NCI-H345 treated with DMSO at 0.1 percent for 48 hours (cell line): ENCODE data around the gene CPNE2.
"Not testable (repeated sequence)": the region's sequence is repeated elsewhere in the genome, so short reads cannot be mapped to it uniquely, and the experiment has no call there.

Experiments used
- DNase-seq: peaks from one replicate; lab custom pipeline; 2025; ENCODE audit not compliant: unreplicated experiment; lab: John Stamatoyannopoulos, UW

CPNE2 gene

DNA sequence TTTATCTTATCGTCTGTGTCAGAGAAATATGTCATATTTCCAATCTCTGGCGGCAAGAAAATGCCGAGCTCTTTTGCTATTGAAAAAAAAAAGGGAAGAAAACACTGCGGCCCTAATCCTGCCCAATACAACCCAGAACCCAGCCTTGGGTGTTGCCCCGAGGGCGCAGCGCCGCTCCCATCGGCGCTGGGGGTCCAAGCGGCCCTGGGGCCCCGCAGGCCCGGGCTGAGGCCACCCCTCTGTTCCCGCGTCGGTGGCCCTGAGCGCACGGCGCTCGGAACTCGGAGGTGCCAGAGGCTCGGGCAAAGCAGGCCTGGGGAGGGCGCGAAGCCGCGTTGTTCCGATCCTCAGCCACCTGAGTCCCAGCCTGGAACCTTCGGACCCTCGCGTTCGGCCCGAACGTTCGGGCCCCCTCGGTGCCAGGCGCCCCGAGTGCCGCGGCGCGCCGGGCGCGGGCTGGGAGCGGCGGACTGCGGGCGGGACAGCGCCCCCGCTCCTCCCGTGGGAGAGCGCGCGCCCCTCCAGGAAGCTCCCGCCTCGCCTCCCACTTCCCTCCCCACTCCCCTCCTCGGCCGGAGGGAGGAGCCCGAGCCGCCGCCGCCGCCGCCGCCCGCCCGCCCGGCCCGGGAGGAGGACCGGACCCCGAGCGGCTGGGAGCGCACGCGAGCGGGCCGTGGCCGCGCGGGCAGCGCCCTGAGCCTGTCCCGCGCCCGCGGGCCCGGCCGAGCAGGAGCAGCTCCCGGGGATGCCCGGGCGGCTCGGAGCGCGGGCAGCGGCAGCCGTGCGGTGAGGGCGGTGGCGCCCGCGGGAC is at the start of gene CPNE2:
CPNE2 (plus strand) TSS at position 609 of the 811 bp plus-strand sequence. CDS start 18,160 bp downstream, outside the sequence.
- DNase-seq, result no peak

DNA sequence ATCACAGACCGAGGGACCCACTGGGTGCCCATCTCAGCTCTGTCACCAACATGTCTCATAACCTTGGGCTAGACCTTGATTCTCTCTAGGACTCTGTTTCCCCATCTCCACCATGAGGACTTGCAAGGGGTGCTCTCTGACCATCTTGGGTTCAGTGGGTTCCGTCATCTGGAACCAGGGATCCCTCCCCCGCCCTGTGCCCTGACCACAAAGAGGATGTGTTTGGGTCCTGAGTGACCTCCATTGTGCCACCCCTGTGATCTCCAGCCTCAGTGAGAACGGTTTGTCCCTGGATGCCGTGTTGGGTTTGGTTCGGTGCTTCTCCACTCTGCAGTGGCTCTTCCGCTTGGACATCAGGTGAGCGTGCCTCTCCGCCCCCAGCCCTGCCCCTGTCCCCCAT is 49.1 kb upstream of the CPNE2 start:
- no peak for DNase-seq

DNA sequence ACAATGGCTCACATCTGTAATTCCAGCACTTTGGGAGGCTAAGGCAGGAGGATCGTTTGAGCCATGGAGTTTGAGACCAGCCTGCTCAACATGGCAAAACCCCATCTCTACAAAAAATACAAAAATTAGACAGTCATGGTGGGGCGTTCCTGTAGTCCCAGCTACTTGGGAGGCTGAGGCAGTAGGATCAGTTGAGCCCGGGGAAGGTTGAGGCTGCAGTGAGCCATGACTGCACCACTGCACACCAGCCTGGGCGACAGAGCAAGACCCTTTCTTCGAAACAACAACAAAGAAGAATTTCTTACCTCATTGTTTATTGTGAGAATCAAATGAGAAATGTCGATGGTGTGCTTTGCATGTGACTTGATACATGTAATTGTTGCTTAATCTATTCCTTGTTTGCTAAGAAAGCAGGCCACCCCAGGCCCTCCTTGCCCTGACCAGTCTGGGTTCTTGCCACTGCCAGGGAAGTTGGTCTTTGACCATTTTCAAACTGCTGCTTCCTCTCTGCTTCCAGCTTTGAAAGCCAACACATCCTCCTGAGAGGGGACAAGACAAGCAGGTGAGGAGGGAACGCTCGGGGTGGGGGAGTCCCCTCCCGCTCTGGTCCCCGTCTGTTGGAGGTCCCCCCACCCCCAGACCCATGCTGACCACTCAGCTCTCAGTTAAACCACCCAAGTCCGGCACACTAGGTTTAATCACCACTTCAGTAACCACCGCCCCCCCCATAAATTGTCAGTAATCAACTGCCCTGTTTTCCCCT is 47.3 kb upstream of the CPNE2 start:
- no peak for DNase-seq

DNA sequence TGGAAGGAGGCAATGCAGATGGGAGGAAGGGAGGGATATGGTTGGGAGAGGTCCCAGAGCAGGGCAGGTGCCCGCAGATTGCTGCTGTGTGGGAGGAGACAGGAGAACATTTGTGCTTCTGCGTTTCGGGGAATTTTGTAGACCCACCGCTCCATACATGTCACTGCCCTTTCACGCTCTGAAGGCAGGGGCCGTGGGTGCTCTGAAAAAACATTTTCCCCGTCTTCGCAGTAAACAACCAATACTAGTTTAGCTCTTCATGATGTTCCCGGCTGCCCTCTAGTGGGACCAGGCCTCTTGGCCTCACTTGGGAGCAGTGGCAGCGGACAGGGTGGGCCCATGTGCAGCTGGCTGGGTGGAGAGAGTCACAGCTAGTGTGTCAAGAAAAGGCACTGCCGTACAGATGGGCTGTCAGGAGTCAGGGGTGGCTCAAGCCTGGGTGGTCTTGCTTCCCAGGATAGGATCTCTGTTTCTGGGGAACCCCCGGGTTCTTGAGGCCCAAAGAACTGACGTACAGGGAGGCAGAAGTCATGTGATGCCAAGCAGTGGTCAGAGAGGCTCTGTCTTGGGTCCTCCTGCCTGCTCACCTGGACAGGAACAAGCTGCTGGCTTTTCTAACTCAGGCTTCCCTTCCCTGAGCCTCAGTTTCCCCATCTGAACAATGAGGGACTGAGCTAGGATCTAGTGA is 46.5 kb upstream of the CPNE2 start:
- DNase-seq, result no peak

DNA sequence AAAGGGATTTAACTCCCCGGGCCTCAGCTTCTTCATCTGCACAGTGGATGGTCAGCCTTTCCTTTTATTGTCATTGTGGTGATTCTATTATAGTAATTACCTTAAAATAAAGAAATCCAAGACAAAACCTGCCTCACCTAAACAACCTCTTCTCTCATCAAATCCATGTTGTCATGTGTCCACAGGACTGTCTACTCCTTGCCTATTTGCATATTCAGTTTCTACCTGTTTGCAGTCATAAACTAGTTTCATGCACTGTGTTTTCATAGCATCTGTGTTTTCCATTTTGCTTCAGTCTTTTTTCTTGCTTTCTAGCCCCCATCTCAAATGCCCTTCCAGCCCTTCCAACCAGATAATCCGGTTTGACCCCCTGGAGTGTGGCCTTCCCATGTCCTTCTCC is 44.3 kb upstream of the CPNE2 start:
- DNase-seq, result no peak

DNA sequence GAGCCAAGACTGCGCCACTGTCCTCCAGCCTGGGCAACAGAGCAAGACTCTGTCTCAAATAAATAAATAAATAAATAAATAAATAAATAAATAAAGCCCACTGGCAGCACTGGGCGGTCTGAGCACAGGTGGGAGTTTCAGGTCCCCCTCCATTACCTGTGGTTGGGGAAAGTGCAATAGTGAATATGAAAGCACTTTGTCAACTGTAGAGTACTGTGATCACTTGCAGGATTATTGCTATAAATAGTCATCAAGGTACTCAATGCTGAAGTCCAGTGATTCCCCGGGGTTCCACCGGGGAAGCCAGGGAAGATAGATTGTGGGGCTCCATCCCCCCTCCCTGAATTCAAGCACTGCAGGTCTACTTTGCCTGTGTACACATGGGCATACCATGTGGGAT is 42.7 kb upstream of the CPNE2 start:
- no peak for DNase-seq

DNA sequence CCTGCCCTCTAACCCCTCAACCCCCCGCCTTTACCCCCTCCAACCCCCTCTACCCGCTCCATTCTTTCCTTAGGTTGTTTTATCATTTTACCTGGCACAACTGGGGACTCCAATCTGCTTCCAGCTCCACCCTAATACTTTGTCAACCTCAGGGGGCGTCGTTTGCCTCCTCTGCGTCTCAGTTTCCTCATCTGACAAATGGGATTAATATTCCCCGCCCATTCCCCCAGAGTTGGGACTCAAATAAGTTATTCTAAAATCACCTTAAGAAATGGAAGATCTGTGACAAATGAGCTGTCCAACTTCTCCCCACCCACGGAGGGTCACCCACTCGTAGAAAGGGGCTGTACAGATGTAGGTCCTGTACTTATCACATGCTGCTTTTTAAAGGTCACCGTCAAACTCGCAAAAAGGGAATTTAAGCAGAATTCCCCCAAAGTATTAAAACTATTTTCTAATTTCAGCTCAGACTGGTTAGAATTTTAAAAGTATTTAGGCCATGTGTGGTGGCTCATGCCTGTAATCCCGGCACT is 40.6 kb upstream of the CPNE2 start:
- DNase-seq, result no peak

DNA sequence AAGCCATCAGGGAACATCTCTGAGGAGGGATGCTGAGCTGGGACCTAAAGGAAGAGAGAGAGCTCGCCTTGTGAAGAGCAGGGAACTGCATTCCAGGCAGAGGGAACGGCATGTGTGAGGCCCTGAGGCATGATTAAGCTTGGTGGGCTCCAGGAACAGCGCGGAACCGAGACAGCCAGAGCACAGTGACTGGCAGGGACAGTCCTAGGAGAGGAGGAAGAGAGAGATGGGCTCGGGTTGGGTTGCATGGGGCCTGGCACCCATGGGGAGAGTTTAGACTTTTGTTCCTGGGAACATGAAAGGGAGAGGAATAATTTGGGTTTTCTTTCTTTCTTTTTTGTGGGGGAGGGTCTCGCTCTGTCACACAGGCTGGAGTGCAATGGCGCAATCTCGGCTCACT is 39.2 kb upstream of the CPNE2 start:
- DNase-seq, result no peak

DNA sequence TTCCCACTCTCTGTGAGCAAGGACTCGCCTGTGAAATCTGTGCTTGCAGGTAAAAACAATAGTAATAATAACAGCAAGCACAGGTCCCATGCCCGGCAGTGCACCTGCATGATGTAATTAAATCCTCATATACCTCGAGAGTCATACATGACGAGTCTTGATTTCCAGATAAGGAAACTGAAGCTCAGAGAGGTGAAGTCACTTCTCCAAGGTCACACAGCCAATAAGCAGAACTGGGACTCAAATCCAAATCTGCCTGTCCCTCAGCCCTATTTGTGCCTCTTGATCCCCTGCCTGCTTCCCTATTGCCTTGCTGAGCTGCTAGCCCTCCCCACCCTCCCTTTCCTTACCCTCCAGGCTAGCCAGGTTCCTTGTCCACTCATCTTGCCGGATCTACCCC is 38.0 kb upstream of the CPNE2 start:
- DNase-seq, result no peak

DNA sequence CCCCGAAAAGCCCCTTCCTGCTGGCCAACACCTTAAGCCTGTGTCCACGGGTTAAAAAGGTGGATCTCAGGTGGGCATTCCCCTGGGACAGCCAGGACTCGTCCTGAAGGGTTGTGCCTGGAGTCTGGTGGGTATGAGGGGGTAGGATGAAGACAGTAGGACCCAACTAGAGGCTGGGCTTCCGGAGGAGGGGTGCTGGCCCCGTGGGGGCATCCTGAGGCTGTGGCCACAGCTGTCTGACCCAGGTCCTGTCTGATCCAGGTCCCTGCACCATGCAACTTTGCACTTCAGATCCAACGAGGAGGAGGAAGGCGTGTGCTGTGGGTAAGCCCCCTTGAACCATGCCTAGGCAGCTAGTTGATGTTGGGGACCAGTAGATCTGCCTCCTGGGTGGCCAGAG is 37.6 kb upstream of the CPNE2 start:
- DNase-seq, result no peak

DNA sequence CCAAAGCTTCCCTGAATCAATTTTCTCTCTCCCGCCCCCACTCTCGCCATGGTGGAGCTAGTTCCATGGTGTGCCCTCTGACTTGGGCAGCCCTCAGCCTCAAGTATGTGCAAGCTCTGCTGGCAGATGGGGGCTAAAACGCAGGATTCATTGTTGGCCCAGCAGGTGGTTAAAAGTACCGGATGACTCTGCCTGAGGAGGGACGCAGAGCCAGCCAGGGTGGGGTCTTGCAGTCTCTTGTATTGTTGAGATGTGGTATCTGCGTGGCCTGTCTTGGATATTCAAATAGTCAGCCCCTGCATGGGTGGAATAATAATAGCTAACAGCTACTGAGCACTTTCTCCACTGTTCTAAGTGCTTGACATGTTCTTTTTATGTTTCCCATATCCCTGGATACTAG is 36.7 kb upstream of the CPNE2 start:
- no peak for DNase-seq

DNA sequence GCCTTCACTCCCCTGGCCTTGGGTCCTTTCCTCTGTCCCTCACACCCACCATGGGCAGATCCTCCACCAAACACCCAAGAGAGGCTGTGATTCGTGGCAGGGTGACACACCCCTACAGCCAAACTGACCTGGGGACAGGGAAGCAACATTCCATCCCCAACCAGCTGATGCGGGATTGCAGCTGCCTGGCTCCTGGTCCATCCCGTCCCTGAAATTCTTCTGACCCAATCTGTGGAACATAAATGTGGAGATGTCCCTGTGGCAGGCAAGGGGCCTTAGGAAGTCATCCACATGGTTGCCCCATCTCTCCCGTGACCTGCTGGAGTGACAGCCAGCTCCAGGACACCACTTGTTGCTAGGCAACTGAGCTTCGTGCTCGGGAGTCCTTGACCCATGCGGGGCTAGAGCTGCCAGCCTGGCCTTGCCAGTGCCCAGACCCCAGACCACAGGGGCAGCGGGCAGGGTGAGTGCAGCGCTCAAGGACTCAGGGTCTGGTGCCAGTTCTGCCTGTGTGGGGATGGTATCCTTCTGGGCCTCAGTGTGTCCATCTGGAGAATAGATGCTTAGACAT is 34.0 kb upstream of the CPNE2 start:
- no peak for DNase-seq

DNA sequence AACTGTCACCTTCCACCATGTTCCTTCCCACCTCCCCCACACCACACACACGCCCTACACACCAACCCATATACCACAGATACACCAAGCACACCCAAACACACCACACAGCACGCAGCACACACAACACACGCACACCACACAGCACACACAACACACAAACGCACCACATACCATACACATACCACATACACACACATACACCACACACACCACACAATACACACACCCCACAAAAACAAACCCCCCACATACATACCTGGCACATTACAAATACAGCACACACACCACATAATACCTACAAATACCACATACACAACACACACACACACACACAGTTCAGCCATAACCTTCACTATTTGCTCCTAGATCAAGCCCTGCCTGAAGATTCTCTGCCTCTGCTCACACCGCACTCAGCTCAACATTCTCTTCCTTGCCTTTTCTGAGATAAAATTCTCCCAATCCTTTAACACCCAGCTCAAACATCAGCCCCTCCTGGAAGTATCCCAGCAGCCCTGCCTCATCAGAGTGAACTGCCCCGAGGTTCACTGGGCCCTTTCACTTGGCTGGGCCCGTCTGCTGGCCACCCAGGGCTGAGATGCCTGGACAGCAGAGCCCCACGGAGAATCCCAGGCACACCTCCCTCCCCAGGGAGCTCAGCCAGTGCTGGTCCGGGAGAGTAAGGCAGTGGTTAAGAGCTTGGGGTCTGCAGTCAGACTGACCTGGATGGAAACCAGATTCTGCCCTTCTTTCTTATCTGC is 31.9 kb upstream of the CPNE2 start:
- no peak for DNase-seq

DNA sequence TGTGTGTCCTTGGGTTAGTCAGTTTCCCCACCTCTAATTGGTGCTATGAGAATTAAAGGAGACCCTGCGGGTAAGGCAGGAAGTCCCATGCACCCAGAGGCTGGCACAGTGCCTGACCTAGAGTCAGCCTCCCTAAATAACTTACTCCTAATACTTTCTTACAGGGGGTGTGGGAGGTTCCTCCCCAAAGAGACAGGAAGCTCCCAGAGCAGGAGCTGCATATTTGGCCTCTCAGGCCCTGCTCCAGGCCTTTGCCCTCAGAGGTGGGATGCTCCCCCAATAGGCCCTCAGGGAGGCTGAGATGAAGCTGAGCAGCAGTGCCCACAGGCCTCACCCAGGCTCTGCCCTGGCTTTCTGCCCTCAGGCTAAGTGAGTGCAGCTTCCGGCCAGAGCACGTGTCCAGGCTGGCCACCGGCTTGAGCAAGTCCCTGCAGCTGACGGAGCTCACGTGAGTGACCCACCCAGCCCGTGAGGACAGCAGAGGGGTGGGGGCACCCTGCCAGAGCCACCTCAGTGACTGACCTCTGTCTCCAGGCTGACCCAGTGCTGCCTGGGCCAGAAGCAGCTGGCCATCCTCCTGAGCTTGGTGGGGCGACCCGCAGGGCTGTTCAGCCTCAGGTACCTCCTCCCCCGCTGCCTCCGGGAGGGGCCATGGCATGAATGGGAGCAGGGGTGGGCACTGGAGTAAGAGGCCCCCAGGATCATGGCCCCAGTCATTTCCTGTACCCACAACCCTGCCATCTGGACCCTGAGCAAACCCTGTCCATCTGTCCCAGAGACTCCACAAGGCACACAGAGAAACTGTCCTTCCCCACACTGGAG is 31.1 kb upstream of the CPNE2 start:
- no peak for DNase-seq

DNA sequence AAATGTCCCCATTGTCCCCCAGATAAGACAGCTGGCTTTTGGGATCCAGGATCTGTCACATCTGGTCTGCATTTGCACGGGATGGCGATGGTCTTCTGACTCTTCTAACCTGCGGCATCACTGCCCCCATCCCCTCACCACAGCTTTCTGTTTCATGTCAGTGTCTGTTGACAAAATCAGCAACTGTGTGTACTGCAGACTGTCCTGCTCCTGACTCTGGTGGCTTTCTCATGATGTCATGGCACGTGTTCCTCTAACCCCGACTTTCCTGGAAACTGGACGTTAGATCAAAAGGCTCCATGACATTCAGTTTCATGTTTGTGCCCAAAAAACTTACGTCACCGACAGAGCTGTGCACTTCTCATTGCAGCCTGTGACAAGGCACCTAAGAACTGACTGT is 30.1 kb upstream of the CPNE2 start:
- no peak for DNase-seq

DNA sequence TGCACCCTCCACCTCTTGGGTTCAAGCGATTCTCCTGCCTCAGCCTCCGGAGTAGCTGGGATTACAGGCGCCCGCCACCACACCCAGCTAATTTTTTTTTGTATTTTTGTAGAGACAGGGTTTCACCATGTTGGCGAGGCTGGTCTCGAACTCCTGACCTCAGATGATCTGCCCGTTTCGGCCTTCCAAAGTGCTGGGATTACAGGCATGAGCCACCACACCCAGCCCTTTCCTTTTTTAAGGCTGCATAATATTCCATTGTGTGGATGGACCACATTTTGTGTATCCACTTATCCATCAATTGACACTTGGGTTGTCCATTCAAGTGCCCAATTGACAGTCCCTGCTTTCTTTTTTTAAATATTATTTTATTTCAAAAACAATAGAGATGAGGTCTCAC is 29.2 kb upstream of the CPNE2 start:
- DNase-seq, result not testable (repeated sequence)

DNA sequence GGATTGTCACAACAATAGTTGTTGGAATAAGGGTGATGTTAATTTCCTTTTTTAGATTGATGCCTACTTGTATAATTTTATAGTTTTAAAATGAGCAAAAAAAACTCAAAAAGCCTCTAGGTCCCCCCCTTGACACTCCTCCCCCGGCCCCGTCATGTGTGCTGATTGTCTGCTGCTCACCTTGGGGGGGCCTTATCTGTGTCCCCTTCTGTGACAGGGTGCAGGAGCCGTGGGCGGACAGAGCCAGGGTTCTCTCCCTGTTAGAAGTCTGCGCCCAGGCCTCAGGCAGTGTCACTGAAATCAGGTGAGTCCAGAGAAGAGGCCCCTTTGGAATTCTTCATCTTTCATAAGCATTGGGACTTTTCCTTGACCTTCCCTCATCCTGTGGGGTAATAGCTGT is 27.4 kb upstream of the CPNE2 start:
- no peak for DNase-seq

DNA sequence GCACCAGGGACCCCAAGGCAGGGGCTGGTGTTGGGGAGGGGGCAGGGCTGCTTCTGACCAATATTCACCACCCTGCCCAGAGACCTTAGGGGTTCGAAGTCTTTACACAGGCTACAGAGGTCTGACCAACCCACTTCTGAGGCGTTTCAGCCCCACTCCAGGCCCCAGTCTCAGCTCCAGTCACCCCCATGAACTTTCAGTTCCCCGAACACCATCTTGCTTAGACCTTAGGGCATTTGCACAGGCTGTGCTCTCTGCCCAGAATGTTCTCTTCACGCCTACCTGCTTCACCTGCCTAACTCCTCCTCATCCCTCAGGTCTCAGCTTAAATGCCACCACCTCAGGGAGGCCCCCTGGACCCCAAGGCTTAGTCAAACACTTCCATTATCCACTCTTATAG is 25.8 kb upstream of the CPNE2 start:
- DNase-seq, result no peak

DNA sequence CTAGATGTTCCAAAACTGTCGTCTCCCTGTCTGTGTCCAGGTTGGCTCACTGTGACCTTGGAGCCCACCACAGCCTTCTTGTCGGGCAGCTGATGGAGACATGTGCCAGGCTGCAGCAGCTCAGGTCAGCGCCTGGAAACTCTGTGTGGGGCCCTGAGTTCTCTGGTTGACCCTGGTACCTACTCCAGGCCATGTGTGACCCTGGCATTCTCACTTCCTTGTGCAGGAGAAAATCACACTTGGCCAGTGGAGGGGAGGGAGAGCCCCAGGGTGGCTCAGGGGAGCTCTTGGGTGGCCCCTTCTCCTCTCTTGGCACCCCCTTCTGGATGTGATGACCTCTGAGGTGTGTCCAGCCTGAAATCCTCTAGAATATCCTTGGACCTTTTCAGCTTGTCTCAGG is 25.0 kb upstream of the CPNE2 start:
- DNase-seq, result no peak

DNA sequence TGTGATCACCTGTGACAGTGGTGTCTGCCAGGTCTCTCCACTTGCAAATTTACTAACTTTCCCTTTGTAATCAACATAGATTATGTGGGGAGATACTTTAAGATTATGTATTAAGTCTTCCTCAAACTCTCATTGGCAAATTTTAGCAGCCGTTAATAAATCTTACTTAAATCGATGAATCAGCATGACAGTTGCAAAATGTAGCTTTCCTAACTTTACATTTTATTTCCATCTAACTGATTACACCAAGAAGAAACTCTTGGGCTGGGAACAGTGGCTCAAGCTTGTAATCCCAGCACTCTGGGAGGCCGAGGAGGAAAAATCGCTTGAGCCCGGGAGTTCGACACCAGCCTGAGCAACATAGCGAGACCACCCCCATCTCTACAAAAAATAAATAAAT is 23.3 kb upstream of the CPNE2 start:
- no peak for DNase-seq
